Activated T-helper 1 cell treated with anti-CD3 and anti-CD28 coated beads, Interleukin-12 subunit alpha, Interleukin-12 subunit beta, Interleukin-2, Interleukin-4 antibody, amounts not matched to agents 30 ng/mL and 10 ng/mL and 1 ng/mL, durations not matched to agents 14 hours and 24 hours and 36 hours (primary cell): Measurements from ENCODE around the gene ZNF415. TPM values are rescaled to one million over a fixed set of nuclear protein-coding genes. Genes with fewer than 3 reads are reported as not detected.
"Not testable (repeated sequence)": the region's sequence is repeated elsewhere in the genome, so short reads cannot be mapped to it uniquely, and the experiment has no call there.

Experiments
- DNase-seq: peaks from one replicate; pipeline ENCODE4 v3.0.0; 2021; ENCODE audit warnings: low spot score
- H3K27ac Mint-ChIP-seq: one replicate; pipeline ENCODE4 v1.8.0; 2021; ENCODE audit warnings: mild to moderate bottlenecking, mixed read lengths
- H3K27me3 Mint-ChIP-seq: one replicate; pipeline ENCODE4 v1.8.0; 2022; ENCODE audit warnings: mild to moderate bottlenecking, moderate library complexity, mixed read lengths; ENCODE audit not compliant: insufficient read depth
- H3K36me3 Mint-ChIP-seq: one replicate; pipeline ENCODE4 v1.8.0; 2021; ENCODE audit warnings: low read depth, mixed read lengths
- H3K4me1 Mint-ChIP-seq: one replicate; pipeline ENCODE4 v1.8.0; 2021; ENCODE audit warnings: low read depth, mixed read lengths
- H3K4me3 Mint-ChIP-seq: one replicate; pipeline ENCODE4 v1.8.0; 2021; ENCODE audit warnings: mild to moderate bottlenecking, moderate library complexity, mixed read lengths
- H3K9me3 Mint-ChIP-seq: one replicate; pipeline ENCODE4 v1.8.0; 2021; ENCODE audit warnings: mixed read lengths
- intact Hi-C: fragments of 100-400 bp; cut with micrococcal nuclease; formaldehyde crosslinking; loops from one replicate; pipeline ENCODE4 v1.15.1; 2024
- total RNA-seq: library from RNA; stranded (reverse); gene quantifications from 2 replicates; pipeline ENCODE4 v1.2.3, GENCODE V29; 2022

The ZNF415 gene
- total RNA-seq, 1 donor from 2014 or later = 0.21 TPM

DNA sequence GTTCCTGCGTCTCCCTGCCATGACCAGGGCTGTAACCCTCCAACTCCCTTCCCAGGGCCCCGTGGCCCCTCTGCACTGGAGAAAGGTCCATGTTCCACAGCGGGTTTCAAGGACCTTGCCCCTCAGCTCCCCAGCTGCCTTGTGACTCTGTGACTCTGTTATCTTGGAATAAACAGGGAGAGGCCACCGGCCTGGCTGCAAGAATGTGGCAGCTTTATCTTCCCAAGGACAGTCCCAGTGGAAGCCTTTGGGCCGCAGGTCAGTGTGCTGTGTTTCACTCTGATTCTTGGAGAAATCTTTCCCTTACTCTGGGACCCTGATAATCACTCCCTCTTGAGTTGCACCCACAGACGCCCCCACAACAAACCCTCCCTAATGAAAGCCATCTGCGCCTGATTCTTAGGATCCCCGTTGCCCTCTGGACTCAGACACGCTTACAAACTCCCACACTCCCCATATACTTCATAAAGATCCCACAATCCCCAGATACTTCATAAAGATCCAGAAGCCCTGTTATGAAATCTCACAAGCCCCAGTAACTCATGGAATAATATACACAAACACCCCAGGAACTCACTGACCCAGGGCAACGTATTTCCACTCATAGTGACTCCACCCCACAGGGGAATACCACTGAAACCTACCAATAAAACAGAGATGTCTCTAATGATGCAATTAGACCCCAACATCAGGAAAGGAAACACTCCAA lies 35.6 kb downstream of the ZNF415 start:
- Mint-ChIP-seq H3K4me1 (peaks cover 16% of the 10 kb centered on the region), H3K36me3 (peaks cover 67% of the 10 kb centered on the region), H3K9me3 (peaks cover 32% of the 10 kb centered on the region)
- H3K27ac Mint-ChIP-seq, H3K27me3 Mint-ChIP-seq, intact Hi-C loops, H3K4me3 Mint-ChIP-seq, DNase-seq: not testable (repeated sequence)

DNA sequence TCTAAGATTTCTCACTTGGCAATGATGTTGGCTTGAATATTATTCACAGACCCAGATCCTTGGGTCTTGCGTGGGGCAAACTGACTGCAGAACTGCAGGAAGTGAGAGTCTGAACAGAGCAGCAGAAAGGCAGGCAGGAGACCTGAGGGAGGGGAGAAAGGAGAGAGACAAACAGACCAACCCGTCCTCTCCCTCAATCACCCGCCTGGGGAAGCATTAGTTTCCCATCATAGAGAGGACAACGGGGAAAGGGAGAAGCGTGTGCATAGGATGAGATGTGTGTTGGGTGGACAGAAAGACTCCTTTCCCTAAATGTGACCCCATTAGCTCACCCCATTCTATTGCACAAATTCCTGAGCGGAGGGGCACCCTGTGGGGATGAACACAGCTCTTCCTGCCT lies 36.1 kb downstream of the ZNF415 start:
- H3K27me3 Mint-ChIP-seq, DNase-seq, H3K4me3 Mint-ChIP-seq, H3K27ac Mint-ChIP-seq, intact Hi-C loops: not testable (repeated sequence)
- H3K9me3 Mint-ChIP-seq = peaks cover 32% of the 10 kb centered on the region
- H3K4me1 Mint-ChIP-seq = peaks cover 11% of the 10 kb centered on the region
- peaks cover 67% of the 10 kb centered on the region for H3K36me3 Mint-ChIP-seq

DNA sequence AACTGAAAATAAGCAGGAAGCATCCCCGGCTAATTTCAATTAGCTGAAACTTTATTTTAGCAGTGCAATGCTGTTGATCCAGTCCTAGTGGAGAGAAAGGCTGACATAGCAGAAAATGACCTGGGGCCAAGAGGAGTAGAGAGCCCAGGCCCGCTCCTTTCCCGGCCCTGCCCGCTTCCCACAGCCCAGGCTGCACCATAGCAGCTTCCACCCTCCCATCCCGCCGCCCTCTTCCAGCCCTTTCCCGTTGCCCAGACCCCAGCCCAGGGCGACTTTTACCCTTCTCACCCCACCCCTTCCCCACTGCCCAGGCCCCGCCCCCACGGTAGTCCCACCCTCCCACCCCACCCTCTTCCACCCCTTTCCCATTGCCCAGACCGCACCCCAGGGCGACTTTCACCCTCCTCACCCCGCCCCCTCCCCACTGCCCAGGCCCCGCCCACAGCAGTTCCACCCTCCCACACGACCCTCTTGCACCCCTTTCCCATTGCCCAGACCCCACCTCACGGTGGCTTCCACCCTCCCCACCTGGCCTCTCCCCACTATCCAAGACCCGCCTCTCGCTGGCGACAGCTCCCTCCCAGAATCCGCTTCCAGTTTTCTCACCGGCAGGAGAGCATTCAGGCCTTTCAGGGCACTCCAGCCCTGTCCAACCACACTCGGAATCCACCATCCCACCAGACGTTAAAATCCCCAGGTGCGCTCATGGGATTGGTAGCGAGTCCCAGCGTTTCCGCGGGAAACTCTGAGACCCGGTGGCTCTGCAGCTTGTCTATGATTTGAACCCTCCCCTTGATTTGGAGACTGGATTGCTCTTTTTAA lies 37.7 kb downstream of the ZNF415 start:
- H3K9me3 Mint-ChIP-seq = peaks cover 37% of the 10 kb centered on the region
- DNase-seq = no peak
- no peak overlapping the region for H3K27ac Mint-ChIP-seq
- no peak overlapping the region for H3K4me3 Mint-ChIP-seq
- H3K36me3 Mint-ChIP-seq = peaks cover 82% of the 10 kb centered on the region
- no peaks in the 10 kb centered on the region for H3K27me3 Mint-ChIP-seq
- intact Hi-C loops = no loop called here
- H3K4me1 Mint-ChIP-seq = peaks cover 6% of the 10 kb centered on the region

DNA sequence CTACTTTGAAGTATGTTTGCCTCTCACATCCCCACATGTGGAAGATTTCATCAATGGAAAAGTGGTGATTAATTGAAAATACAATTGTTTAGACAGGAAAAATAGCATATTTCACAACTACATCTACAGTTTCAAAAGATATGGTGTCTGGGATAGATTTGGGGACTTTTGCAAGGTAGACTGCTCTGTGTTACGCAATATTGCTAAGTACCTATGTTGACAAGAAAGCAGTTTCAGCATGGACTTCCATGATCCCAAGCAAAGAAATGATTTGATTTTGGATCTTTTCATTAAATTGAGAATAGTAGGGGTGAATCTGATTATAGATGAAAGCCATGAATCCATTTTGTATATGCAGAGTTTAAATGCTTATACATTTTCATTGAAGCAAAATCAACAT lies 40.0 kb downstream of the ZNF415 start:
- Mint-ChIP-seq H3K36me3 (peaks cover 84% of the 10 kb centered on the region), H3K4me1 (no peaks in the 10 kb centered on the region), H3K9me3 (peaks cover 35% of the 10 kb centered on the region), H3K27me3 (no peaks in the 10 kb centered on the region), H3K27ac (no peak overlapping the region), H3K4me3 (no peak overlapping the region)
- no peak for DNase-seq
- intact Hi-C loops = no loop called here

DNA sequence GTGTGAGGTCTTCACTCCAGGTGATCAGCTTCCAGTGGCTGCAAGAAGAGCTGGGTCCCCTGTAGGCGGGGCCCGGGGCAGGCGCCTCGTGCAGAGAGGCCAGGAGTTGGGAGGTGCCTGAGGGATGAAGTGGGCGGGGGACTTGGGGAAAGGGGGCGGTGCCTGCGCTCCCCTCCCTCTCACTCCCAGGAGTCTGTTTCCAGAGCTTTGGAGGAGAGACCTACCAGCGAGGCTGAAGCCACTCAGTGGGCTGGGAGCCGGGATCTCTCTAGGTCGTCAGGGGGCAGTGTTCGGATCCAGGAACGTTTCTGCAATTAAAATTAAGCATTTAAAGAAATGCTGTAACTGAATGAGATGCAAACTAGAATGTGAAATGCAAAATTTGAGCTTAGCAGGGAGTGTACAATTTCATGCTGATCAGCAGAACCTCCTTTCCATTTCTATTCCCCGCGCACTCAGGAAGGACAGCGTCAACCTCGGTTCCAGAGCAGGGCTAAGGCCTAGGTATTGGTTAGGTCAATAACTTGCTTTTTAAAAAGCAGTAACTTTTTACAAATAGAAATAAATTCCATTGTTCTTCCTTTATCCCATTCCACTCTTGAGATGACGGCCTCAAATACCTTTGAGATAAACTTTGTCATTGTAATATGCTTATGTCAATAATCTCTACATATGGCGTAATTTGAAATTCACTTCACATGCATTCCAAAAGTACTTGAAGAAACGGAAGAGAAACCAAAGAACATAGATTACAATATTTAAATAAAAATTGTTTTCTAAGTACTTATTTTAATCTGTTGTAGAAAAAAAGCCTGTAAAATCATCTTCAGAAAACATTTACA lies 41.1 kb downstream of the ZNF415 start:
- no peak for DNase-seq
- Mint-ChIP-seq H3K4me1 (no peaks in the 10 kb centered on the region), H3K36me3 (peaks cover 86% of the 10 kb centered on the region), H3K9me3 (peaks cover 40% of the 10 kb centered on the region), H3K27me3 (no peaks in the 10 kb centered on the region), H3K4me3 (no peak overlapping the region), H3K27ac (no peak overlapping the region)
- intact Hi-C loops = no loop called here

DNA sequence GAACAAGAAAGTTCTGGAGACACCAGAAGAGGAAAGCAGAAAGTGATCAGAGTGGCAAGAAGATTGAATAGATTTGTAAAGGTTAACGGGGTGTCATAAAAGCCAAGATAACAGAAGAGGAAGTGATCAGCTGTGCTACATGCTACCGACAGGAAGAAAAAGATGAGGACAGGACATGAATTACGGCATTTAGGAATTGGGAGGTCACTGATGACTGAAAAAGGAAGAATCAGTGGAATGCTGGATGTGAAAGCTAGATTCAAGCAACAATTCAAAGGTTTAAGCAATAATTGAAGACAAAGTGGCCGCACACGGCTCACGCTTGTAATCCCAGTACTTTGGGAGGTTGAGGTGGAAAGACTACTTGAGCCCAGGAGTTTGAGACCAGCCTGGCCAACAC lies 44.6 kb downstream of the ZNF415 start:
- peaks cover 90% of the 10 kb centered on the region for H3K36me3 Mint-ChIP-seq
- peaks cover 40% of the 10 kb centered on the region for H3K9me3 Mint-ChIP-seq
- H3K4me3 Mint-ChIP-seq = no peak overlapping the region
- no peak overlapping the region for H3K27ac Mint-ChIP-seq
- H3K27me3 Mint-ChIP-seq = no peaks in the 10 kb centered on the region
- intact Hi-C loops = no loop called here
- H3K4me1 Mint-ChIP-seq = no peaks in the 10 kb centered on the region
- no peak for DNase-seq

DNA sequence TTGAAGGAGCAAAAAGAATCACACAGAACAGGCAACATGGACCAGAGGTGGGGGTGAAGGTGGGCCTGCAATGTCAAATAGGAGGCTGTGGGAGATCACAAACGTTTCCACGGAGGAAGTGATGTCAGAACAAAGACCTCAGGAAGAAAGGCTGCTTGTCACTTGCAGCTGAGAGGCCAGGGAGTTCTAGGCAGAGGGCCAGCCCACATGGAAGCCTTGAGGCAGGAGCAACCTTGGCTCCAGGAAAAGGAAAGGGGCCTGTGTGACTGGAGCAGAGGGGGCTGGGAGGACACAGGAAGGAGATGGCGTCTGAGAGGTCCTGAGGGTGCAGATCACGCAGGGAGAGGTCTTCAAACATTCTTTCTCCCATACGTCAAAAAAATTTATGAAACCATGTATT lies 45.8 kb downstream of the ZNF415 start:
- Mint-ChIP-seq H3K36me3 (peaks cover 92% of the 10 kb centered on the region), H3K27ac (no peak overlapping the region), H3K4me3 (no peak overlapping the region), H3K4me1 (no peaks in the 10 kb centered on the region), H3K27me3 (no peaks in the 10 kb centered on the region), H3K9me3 (peaks cover 38% of the 10 kb centered on the region)
- intact Hi-C loops = no loop called here
- DNase-seq = no peak

DNA sequence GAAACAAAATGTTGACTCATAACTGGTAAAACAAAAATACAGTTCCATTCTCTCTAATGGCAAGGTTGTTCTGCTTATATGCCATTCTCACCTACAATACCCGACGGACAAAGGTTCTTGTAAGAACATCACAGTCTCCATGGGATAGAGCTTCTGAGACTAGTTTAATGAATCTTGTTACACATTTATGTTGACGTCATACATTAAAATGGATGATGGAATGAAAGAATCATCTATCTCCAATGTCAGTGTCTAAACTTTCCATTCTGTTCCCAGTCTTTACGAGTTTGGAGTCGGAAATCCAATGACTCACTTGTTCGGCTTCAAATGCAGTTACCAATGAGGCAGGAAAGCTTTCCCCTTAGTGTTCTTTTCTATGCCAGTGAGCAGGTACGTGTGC lies 47.2 kb downstream of the ZNF415 start:
- H3K4me3 Mint-ChIP-seq = no peak overlapping the region
- no peak for DNase-seq
- H3K9me3 Mint-ChIP-seq = peaks cover 50% of the 10 kb centered on the region
- H3K27ac Mint-ChIP-seq = no peak overlapping the region
- peaks cover 92% of the 10 kb centered on the region for H3K36me3 Mint-ChIP-seq
- H3K27me3 Mint-ChIP-seq = no peaks in the 10 kb centered on the region
- no peaks in the 10 kb centered on the region for H3K4me1 Mint-ChIP-seq
- intact Hi-C loops = no loop called here

DNA sequence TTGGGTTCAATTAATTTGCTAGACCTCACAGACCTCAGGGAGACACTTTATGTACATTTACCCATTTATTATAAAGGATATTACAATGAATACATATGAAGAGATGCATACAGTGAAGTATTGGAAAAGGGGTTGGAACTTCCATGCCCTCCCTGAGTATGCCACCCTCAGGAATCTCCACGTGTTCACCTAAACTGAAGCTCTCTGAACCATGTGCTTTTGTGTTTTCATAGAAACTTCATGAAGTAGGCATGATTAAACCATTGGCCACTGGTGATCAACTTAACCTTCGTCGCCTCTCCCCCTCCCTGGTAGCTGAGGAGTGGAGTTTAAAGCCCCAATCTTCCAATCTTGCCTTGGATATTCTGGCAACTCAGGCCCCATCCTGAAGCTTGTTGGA lies 49.8 kb downstream of the ZNF415 start:
- Mint-ChIP-seq H3K4me1 (no peaks in the 10 kb centered on the region), H3K9me3 (peaks cover 63% of the 10 kb centered on the region), H3K36me3 (peaks cover 90% of the 10 kb centered on the region), H3K27ac (no peak overlapping the region), H3K4me3 (no peak overlapping the region), H3K27me3 (no peaks in the 10 kb centered on the region)
- intact Hi-C loops = no loop called here
- DNase-seq = no peak

DNA sequence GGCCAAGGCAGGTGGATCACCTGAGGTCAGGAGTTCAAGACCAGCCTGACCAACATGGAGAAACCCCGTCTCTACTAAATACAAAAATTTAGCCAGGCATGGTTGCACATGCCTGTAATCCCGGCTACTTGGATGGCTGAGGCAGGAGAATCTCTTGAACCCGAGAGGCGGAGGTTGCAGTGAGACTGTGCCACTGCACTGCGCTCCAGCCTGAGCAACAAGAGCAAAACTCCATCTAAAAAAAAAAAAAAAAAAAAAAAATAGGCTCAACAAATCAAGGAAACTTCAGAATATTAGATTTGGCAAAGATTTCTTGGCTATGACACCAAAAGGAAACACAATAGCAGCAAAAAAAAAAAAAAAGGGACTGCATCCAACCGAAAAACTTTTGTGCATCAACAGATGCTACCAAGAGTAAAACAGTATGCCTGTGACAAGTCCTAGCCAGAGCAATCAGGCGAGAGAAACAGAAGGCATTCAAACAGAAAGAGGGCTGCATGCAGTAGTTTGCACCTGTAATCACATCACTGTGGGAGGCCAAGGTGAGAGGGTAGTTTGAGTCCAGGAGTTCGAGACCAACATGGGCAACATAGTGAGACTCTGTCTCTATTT lies 53.3 kb downstream of the ZNF415 start:
- H3K4me1 Mint-ChIP-seq = no peaks in the 10 kb centered on the region
- no peak overlapping the region for H3K4me3 Mint-ChIP-seq
- H3K36me3 Mint-ChIP-seq = peaks cover 86% of the 10 kb centered on the region
- no peaks in the 10 kb centered on the region for H3K27me3 Mint-ChIP-seq
- DNase-seq = no peak
- intact Hi-C loops = no loop called here
- H3K27ac Mint-ChIP-seq = no peak overlapping the region
- H3K9me3 Mint-ChIP-seq = peaks cover 62% of the 10 kb centered on the region

DNA sequence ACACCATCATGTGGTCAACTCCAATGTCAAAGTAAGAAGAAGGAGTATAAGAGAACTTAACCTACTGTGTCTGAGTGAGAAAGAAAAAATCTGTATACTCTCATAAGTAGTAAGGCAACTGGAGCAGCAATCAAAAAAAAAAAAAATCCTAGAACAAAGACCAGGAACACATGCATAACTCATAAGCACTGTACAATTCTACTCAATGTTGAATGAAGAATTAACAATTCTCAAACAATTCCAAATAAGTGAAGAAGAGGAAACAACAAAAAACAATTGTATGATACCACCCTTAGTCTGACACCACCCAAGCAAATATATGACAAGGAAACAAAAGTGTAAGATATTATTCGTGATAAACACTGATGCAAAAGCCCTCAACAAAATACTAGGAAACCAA lies 54.0 kb downstream of the ZNF415 start:
- H3K9me3 Mint-ChIP-seq = peaks cover 68% of the 10 kb centered on the region
- H3K4me3 Mint-ChIP-seq = no peak overlapping the region
- H3K4me1 Mint-ChIP-seq = no peaks in the 10 kb centered on the region
- H3K27me3 Mint-ChIP-seq = no peaks in the 10 kb centered on the region
- DNase-seq = no peak
- no peak overlapping the region for H3K27ac Mint-ChIP-seq
- intact Hi-C loops = no loop called here
- H3K36me3 Mint-ChIP-seq = peaks cover 85% of the 10 kb centered on the region

DNA sequence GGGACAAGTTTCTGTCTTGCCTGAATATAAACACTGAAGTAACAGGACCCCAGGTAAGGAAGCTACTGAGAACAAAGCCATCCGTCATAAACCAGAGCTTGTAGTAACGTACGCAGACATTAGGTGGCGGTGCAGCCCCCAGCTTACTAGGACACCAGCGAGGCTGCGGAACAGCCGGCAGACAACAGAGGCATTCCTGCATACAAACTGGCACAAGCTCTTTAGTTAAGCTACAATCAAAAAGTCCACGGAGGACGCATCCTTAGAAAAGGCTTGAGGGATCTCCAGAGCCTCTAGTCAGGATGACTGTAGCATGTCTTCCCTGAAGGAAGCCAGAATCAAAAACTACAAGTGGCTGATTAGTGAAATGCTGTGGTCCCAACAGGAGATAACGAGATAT lies 55.7 kb downstream of the ZNF415 start:
- no peaks in the 10 kb centered on the region for H3K4me1 Mint-ChIP-seq
- DNase-seq = no peak
- H3K27me3 Mint-ChIP-seq = no peaks in the 10 kb centered on the region
- H3K4me3 Mint-ChIP-seq = no peak overlapping the region
- intact Hi-C loops = no loop called here
- peaks cover 85% of the 10 kb centered on the region for H3K36me3 Mint-ChIP-seq
- peaks cover 69% of the 10 kb centered on the region for H3K9me3 Mint-ChIP-seq
- no peak overlapping the region for H3K27ac Mint-ChIP-seq
